Measurements from ENCODE around the gene ABI1.
A peak's percentile ranks its signal among the peaks of the same experiment; 100 is the strongest.

The ABI1 gene

GRCh38 chr10:26706206-26706605 lies 154.6 kb downstream of the ABI1 start:
- DNase-seq (ENCODE audit: low read depth) = no peak
- TF ChIP-seq, protein P1, sequence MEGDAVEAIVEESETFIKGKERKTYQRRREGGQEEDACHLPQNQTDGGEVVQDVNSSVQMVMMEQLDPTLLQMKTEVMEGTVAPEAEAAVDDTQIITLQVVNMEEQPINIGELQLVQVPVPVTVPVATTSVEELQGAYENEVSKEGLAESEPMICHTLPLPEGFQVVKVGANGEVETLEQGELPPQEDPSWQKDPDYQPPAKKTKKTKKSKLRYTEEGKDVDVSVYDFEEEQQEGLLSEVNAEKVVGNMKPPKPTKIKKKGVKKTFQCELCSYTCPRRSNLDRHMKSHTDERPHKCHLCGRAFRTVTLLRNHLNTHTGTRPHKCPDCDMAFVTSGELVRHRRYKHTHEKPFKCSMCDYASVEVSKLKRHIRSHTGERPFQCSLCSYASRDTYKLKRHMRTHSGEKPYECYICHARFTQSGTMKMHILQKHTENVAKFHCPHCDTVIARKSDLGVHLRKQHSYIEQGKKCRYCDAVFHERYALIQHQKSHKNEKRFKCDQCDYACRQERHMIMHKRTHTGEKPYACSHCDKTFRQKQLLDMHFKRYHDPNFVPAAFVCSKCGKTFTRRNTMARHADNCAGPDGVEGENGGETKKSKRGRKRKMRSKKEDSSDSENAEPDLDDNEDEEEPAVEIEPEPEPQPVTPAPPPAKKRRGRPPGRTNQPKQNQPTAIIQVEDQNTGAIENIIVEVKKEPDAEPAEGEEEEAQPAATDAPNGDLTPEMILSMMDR (IDR thresholded peaks at IDR 0.05; ENCODE audit: insufficient read depth, low read depth, low read length, missing control alignments) = no peak
- H3K4me3 ChIP-seq (ENCODE audit: low read depth, low read length) = no peak overlapping the region

GRCh38 chr10:26703974-26704373 lies 156.8 kb downstream of the ABI1 start:
- TF ChIP-seq, protein P1 (IDR thresholded peaks at IDR 0.05; ENCODE audit: insufficient read depth, low read depth, low read length, missing control alignments) = no peak
- no peak for DNase-seq (ENCODE audit: low read depth)
- no peak overlapping the region for H3K4me3 ChIP-seq (ENCODE audit: low read depth, low read length)

DNA sequence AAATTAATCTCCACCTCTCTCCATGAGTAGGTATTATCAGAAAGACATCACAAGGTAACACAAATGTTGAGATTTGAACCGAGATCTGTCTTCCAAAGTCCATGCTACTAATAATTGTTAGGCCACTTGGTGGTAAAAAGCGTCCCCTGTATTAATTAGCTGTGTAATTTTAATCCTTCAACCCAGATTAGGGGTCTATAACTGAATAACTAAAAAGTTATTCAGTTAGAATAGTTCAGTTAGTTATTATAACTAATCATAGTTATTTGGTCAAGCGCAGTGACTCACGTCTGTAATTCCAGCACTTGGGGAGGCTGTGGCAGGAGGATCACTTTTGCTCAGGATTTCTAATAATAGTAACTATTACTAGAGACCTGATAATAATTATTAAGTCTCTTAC lies 157.7 kb downstream of the ABI1 start:
- TF ChIP-seq, protein P1 (IDR thresholded peaks at IDR 0.05; ENCODE audit: insufficient read depth, low read depth, low read length, missing control alignments) = no peak
- H3K4me3 ChIP-seq (ENCODE audit: low read depth, low read length) = no peak overlapping the region
- no peak for DNase-seq (ENCODE audit: low read depth)

- TF ChIP-seq, protein P1 (IDR thresholded peaks at IDR 0.05; ENCODE audit: insufficient read depth, low read depth, low read length, missing control alignments) = no peak
- no peak overlapping the region for H3K4me3 ChIP-seq (ENCODE audit: low read depth, low read length)
- no peak for DNase-seq (ENCODE audit: low read depth)
Measured at GRCh38 chr10:26700884-26701630, 159.7 kb downstream of the ABI1 start.

- no peak for DNase-seq (ENCODE audit: low read depth)
- TF ChIP-seq, protein P1 (IDR thresholded peaks at IDR 0.05; ENCODE audit: insufficient read depth, low read depth, low read length, missing control alignments) = no peak
- no peak overlapping the region for H3K4me3 ChIP-seq (ENCODE audit: low read depth, low read length)
Measured at GRCh38 chr10:26699631-26700030, 161.1 kb downstream of the ABI1 start.

DNA sequence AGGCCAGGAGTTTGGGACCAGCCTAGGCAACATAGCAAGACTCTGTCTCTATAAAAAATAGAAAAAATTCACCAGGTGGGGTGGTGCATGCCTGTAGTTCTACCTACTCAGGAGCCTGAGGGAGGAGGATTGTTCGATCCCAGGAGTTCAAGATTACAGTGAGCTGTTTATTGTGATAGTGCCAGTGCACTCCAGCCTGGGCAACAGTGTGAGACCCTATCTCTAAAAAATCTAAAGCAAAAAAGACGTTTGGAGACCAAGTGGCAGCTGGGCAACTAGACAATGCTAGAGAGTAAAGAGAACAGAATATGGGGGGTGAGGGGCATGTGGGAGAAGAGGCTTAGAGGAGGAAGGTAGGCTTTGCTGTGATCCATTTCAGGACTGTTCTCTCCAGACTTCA lies 161.8 kb downstream of the ABI1 start:
- peak overlapping the region; percentile 74 for H3K4me3 ChIP-seq (ENCODE audit: low read depth, low read length)
- TF ChIP-seq, protein P1 (IDR thresholded peaks at IDR 0.05; ENCODE audit: insufficient read depth, low read depth, low read length, missing control alignments) = no peak
- DNase-seq (ENCODE audit: low read depth) = no peak
